DND-41 (cell line): Measurements from ENCODE around the gene PLCB4.

ENCODE experiments used
- ATAC-seq: fragments of 200-7000 bp; cut with Tn5 transposase; 3 replicates; pipeline ENCODE4 v1.9.1; 2021; ENCODE audit warnings: low read depth; ENCODE audit not compliant: insufficient read depth
- DNase-seq: peaks from one replicate; pipeline ENCODE4 v3.0.0-alpha.2; 2020
- H2AFZ ChIP-seq: 2 replicates; pipeline ENCODE4 v1.6.0; 2012; ENCODE audit warnings: low read depth, low read length
- H3K27ac ChIP-seq: 2 replicates; pipeline ENCODE4 v1.5.1; 2012; ENCODE audit warnings: low read length, inconsistent platforms
- H3K27me3 ChIP-seq: fragments of 200-600 bp; sonication (generic); 2 replicates; pipeline ENCODE4 v1.6.0; 2012; ENCODE audit warnings: low read length, mild to moderate bottlenecking, inconsistent platforms; ENCODE audit not compliant: insufficient read depth, poor library complexity
- H3K36me3 ChIP-seq: 2 replicates; pipeline ENCODE4 v1.5.1; 2012; ENCODE audit warnings: low read length, inconsistent platforms; ENCODE audit not compliant: insufficient read depth
- H3K4me1 ChIP-seq: 2 replicates; pipeline ENCODE4 v1.5.1; 2012; ENCODE audit warnings: mild to moderate bottlenecking, low read length; ENCODE audit not compliant: insufficient read depth
- H3K4me2 ChIP-seq: 2 replicates; pipeline ENCODE4 v1.6.0; 2012; ENCODE audit warnings: mild to moderate bottlenecking, moderate library complexity, low read length, inconsistent platforms; ENCODE audit not compliant: insufficient read depth
- H3K4me3 ChIP-seq, 2 experiments: fragments of 200-600 bp in 1 of 2; shearing (Covaris generic) in 1 of 2; 2 replicates each; pipeline ENCODE4 v1.5.1; 2012 to 2016; ENCODE audit warnings: inconsistent platforms in 2 of 2, low read length in 2 of 2, mild to moderate bottlenecking in 2 of 2, low read depth in 1 of 2, moderate library complexity in 1 of 2
- H3K79me2 ChIP-seq: 2 replicates; pipeline ENCODE4 v1.6.0; 2012; ENCODE audit warnings: low read length, inconsistent platforms; ENCODE audit not compliant: insufficient read depth
- H3K9ac ChIP-seq: 2 replicates; pipeline ENCODE4 v1.6.0; 2012; ENCODE audit warnings: low read depth, mild to moderate bottlenecking, inconsistent platforms, low read length, moderate library complexity
- H3K9me3 ChIP-seq: 2 replicates; pipeline ENCODE4 v1.5.1; 2012; ENCODE audit warnings: low read length, moderate library complexity, mild to moderate bottlenecking, inconsistent platforms; ENCODE audit not compliant: insufficient read depth, severe bottlenecking
- H4K20me1 ChIP-seq: 2 replicates; pipeline ENCODE4 v1.6.0; 2012; ENCODE audit warnings: low read length; ENCODE audit not compliant: insufficient read depth
- EZH2 ChIP-seq: IDR thresholded peaks from 3 replicates; pipeline ENCODE4 v1.6.1; 2012; ENCODE audit warnings: borderline replicate concordance, low read depth, mild to moderate bottlenecking, moderate library complexity, low read length, inconsistent platforms; ENCODE audit not compliant: severe bottlenecking
- TF ChIP-seq, protein P1 (sequence below): IDR thresholded peaks from 2 replicates; pipeline ENCODE4 v1.5.1; 2012; ENCODE audit warnings: borderline replicate concordance, low read length, moderate library complexity, mild to moderate bottlenecking; ENCODE audit not compliant: poor library complexity, severe bottlenecking; ENCODE audit errors: extremely low read depth

The PLCB4 gene

DNA sequence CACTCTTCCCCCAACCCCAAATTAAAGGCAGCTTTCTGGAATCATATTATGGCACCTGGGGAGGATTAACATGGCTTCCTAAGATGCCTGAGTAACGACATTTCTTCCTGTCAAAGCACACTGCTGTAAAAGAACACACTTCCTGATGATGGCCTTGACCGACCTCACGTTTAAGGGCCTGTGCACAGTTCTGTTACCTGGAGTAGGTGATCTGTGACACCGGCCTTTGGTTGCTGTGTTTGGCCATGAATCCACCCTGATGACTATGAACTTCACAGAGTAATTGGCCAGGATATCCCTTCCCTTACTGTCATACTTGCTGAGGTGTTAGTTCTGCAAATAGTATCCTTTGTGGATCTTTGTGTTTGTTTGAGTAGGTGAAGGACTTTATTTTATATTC, 45.8 kb downstream of the PLCB4 start:
- Histone ChIP-seq H3K9me3 (no peaks in the 10 kb centered on the region), H3K4me3 (no peak overlapping the region), H3K4me1 (no peaks in the 10 kb centered on the region), H3K27me3 (no peaks in the 10 kb centered on the region), H3K4me2 (no peak overlapping the region), H3K27ac (no peak overlapping the region), H2AFZ (no peak overlapping the region), H3K9ac (no peak overlapping the region), H3K79me2 (no peaks in the 10 kb centered on the region), H4K20me1 (no peaks in the 10 kb centered on the region; the same call in 1 of the 2 replicates), H3K36me3 (no peaks in the 10 kb centered on the region)
- no peak for DNase-seq
- TF ChIP-seq, protein P1, sequence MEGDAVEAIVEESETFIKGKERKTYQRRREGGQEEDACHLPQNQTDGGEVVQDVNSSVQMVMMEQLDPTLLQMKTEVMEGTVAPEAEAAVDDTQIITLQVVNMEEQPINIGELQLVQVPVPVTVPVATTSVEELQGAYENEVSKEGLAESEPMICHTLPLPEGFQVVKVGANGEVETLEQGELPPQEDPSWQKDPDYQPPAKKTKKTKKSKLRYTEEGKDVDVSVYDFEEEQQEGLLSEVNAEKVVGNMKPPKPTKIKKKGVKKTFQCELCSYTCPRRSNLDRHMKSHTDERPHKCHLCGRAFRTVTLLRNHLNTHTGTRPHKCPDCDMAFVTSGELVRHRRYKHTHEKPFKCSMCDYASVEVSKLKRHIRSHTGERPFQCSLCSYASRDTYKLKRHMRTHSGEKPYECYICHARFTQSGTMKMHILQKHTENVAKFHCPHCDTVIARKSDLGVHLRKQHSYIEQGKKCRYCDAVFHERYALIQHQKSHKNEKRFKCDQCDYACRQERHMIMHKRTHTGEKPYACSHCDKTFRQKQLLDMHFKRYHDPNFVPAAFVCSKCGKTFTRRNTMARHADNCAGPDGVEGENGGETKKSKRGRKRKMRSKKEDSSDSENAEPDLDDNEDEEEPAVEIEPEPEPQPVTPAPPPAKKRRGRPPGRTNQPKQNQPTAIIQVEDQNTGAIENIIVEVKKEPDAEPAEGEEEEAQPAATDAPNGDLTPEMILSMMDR = no peak
- no peak for TF ChIP-seq EZH2
- ATAC-seq = no peak

DNA sequence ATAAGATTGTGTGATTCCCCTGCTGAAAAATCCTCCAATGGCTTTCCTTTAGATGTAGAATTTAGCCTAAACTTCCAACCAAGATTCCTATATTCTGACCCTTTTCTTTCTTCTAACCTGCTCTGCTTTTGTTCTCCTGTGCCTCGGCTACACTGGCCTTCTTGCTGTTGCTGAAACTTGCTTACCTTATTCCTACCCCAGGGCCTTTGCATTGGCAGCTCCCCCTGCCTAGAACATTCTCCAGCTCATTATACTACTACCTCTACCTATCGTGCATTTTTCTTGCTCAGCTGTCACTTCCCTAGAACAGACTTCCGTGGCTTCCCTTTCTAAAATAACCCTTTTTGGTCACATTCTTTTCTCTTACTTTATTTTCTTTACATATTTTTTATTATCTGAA, 48.7 kb downstream of the PLCB4 start:
- H3K4me3 ChIP-seq = no peak overlapping the region
- H3K4me1 ChIP-seq = no peaks in the 10 kb centered on the region
- H3K27ac ChIP-seq = no peak overlapping the region
- ATAC-seq (no peak), DNase-seq (no peak)
- no peaks in the 10 kb centered on the region for H3K9me3 ChIP-seq
- no peak overlapping the region for H3K9ac ChIP-seq
- H3K27me3 ChIP-seq = no peaks in the 10 kb centered on the region
- TF ChIP-seq, protein P1 = no peak
- no peak for TF ChIP-seq EZH2
- no peaks in the 10 kb centered on the region for H3K36me3 ChIP-seq
- H4K20me1 ChIP-seq = peaks cover 3% of the 10 kb centered on the region; the same call in 1 of the 2 replicates
- no peaks in the 10 kb centered on the region for H3K79me2 ChIP-seq
- no peak overlapping the region for H3K4me2 ChIP-seq
- H2AFZ ChIP-seq = no peak overlapping the region

DNA sequence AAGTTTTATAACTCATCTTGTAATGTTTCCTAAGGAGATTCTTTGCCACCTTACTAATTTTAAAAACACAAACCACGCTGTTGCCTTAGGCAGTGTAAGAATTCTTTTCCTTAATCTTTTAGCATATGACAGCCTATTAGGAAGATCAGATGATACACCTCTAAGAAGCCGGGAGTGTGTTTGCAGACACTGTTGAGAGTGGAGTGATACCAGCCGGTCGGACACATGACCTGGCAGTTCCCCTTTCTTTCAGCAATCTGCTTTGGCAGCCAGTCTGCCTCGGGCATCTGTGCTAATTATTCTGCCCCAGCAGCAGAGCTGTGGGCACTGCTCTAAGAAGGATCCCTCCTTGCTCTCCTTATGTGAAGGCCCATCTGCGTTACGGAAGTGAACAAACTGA, 50.9 kb downstream of the PLCB4 start:
- peaks cover 3% of the 10 kb centered on the region; the same call in 1 of the 2 replicates for H4K20me1 ChIP-seq
- H3K36me3 ChIP-seq = no peaks in the 10 kb centered on the region
- no peak for ATAC-seq
- H3K27me3 ChIP-seq = no peaks in the 10 kb centered on the region
- no peak overlapping the region for H2AFZ ChIP-seq
- no peak for DNase-seq
- H3K27ac ChIP-seq = no peak overlapping the region
- no peaks in the 10 kb centered on the region for H3K9me3 ChIP-seq
- H3K79me2 ChIP-seq = no peaks in the 10 kb centered on the region
- H3K4me1 ChIP-seq = no peaks in the 10 kb centered on the region
- no peak for TF ChIP-seq EZH2
- TF ChIP-seq, protein P1 = no peak
- no peak overlapping the region for H3K9ac ChIP-seq
- H3K4me3 ChIP-seq = no peak overlapping the region
- no peak overlapping the region for H3K4me2 ChIP-seq

DNA sequence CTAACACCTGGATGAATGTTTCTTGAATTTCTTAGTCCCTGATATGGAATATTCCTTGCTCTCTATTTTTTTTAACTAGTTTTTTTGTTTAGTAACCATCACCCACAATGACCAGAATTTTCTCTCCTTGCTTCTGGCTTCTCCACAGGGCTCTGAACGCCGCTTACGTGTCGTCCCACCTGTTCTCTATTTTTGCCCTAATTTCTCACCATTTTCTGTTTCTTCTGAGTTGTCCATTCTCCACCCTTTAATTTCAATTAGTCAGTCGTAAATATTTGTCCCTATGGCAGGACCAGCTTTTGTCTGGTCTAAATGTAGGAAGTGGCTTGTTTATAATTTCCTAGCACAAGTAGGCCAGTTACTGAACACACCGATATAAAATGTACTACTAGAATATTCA, 52.3 kb downstream of the PLCB4 start:
- DNase-seq (no peak), ATAC-seq (no peak)
- H3K27me3 ChIP-seq = no peaks in the 10 kb centered on the region
- H4K20me1 ChIP-seq = peaks cover 3% of the 10 kb centered on the region; the same call in 1 of the 2 replicates
- H3K4me1 ChIP-seq = no peaks in the 10 kb centered on the region
- TF ChIP-seq, protein P1 = no peak
- TF ChIP-seq EZH2 = no peak
- H3K79me2 ChIP-seq = no peaks in the 10 kb centered on the region
- H3K9ac ChIP-seq = no peak overlapping the region
- no peak overlapping the region for H2AFZ ChIP-seq
- no peak overlapping the region for H3K4me3 ChIP-seq
- H3K4me2 ChIP-seq = no peak overlapping the region
- H3K27ac ChIP-seq = no peak overlapping the region
- no peaks in the 10 kb centered on the region for H3K9me3 ChIP-seq
- no peaks in the 10 kb centered on the region for H3K36me3 ChIP-seq
